ENCODE results near the gene ANKRD16. TPM values are rescaled to one million over a fixed set of nuclear protein-coding genes. Genes with fewer than 3 reads are reported as not detected.
A peak's percentile ranks its signal among the peaks of the same experiment; 100 is the strongest.

The ANKRD16 gene
- total RNA-seq, 1 donor from 2014 or later, result 2.4 TPM

GRCh38 chr10:5818048-5818331 lies 71.7 kb downstream of the ANKRD16 start:
- no peak for ATAC-seq (ENCODE audit: poor library complexity)
- no peak for DNase-seq
- intact Hi-C loops (cut with DNase I), result no loop called here

GRCh38 chr10:5817322-5818047 lies 72.2 kb downstream of the ANKRD16 start:
- ATAC-seq (ENCODE audit: poor library complexity), result no peak
- intact Hi-C loops (cut with DNase I), result no loop called here

GRCh38 chr10:5816170-5816569 lies 73.5 kb downstream of the ANKRD16 start:
- no peak for DNase-seq
- intact Hi-C loops (cut with DNase I), result no loop called here
- no peak for ATAC-seq (ENCODE audit: poor library complexity)

More at GRCh38 chr10:5817322-5818047, 72.2 kb downstream of the ANKRD16 start:
- no peak for DNase-seq

GRCh38 chr10:5814110-5815107 lies 75.3 kb downstream of the ANKRD16 start:
- intact Hi-C loops (cut with DNase I), result loop anchor here (5.0 kb wide), 1 partner anchor 73 kb away; the partner anchor contains the start of gene ANKRD16
- no peak for DNase-seq
- no peak for ATAC-seq (ENCODE audit: poor library complexity)

- DNase-seq (peak; percentile 97), ATAC-seq (ENCODE audit: poor library complexity) (peak; percentile 98)
- intact Hi-C loops (cut with DNase I), result loop anchor here (5.0 kb wide), 1 partner anchor 74 kb away; the partner anchor contains the start of gene ANKRD16
These were observed 76.2 kb downstream of the ANKRD16 start, which contains the start of gene GDI2 for GRCh38 chr10:5813341-5814109. Gene GDI2 (minus strand): TSS chr10:5813434. CDS start chr10:5813258, 176 bp downstream.

- intact Hi-C loops (cut with DNase I), result loop anchor here (5.0 kb wide), 1 partner anchor 74 kb away; the partner anchor contains the start of gene ANKRD16
- peak; percentile 47 for ATAC-seq (ENCODE audit: poor library complexity)
- no peak for DNase-seq
These were observed 76.7 kb downstream of the ANKRD16 start for GRCh38 chr10:5813091-5813340.

- ATAC-seq (ENCODE audit: poor library complexity) (peak; percentile 61), DNase-seq (peak; percentile 68)
- intact Hi-C loops (cut with DNase I), result loop anchor here (5.0 kb wide), 1 partner anchor 75 kb away; the partner anchor contains the start of gene ANKRD16
These were observed 77.2 kb downstream of the ANKRD16 start for GRCh38 chr10:5812283-5813090.

Other genes starting within 250 kb of the ANKRD16 start
- gene ASB13, start 223.3 kb downstream of the ANKRD16 start, total RNA-seq, result 15.2 TPM
- 35.8 TPM for gene TASOR2, start 205.1 kb downstream of the ANKRD16 start, total RNA-seq
- 101 TPM for gene GDI2, start 76.5 kb downstream of the ANKRD16 start, total RNA-seq
- 83.0 TPM for gene FBH1, start 350 bp upstream of the ANKRD16 start, total RNA-seq
- gene IL15RA, start 87.7 kb upstream of the ANKRD16 start, total RNA-seq, result 8.2 TPM
- 2.3 TPM for gene IL2RA, start 172.5 kb upstream of the ANKRD16 start, total RNA-seq
- 64.3 TPM for gene RBM17, start 199.1 kb upstream of the ANKRD16 start, total RNA-seq